A673 (cell line): ENCODE measurements around the gene ADGRL1.

Experiments
- CTCF ChIP-seq: fragments of 300-800, 200-600 bp; sonication (generic); conservative IDR thresholded peaks from 2 replicates; pipeline ENCODE4 v1.5.1; 2017; ENCODE audit warnings: low read depth, mild to moderate bottlenecking, antibody characterized with exemption, low read length, moderate library complexity, mixed read lengths
- EZH2 ChIP-seq: fragments of 200-600 bp; sonication (generic); IDR thresholded peaks from 2 replicates; pipeline ENCODE4 v1.6.1; 2017; ENCODE audit warnings: borderline replicate concordance, low read depth, mild to moderate bottlenecking, mixed read lengths, antibody characterized with exemption, low read length; ENCODE audit not compliant: poor library complexity, severe bottlenecking

GRCh38 chr19:14164724-14165493 is 41.1 kb downstream of the ADGRL1 start:
- no peak for TF ChIP-seq CTCF
- TF ChIP-seq EZH2: no peak
